GM21737 (cell line): ENCODE results near the gene SLC16A3.

ENCODE experiments used
- ATAC-seq: cut with Tn5 transposase; IDR thresholded peaks from one replicate; pipeline ENCODE4 v1.9.1; 2021; ENCODE audit warnings: mild to moderate bottlenecking, moderate library complexity; ENCODE audit not compliant: unreplicated experiment

The SLC16A3 gene

DNA sequence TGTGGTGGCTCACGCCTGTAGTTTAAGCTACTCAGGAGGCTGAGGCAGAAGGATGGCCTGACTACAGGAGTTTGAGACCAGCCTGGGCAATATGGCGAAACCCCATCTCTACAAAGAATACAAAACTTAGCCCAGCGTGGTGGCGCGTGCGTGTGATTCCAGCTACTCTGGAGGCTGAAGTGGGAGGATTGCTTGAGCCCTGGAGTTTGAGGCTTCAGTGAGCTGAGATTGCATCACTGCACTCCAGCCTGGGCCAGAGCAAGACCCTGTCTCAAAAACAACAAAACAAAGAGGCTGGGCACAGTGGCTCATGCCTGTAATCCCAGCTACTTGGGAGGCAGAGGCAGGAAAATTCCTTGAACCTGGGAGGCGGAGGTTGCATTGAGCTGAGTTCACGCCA, 51.7 kb downstream of the SLC16A3 start:
- no peak for ATAC-seq

DNA sequence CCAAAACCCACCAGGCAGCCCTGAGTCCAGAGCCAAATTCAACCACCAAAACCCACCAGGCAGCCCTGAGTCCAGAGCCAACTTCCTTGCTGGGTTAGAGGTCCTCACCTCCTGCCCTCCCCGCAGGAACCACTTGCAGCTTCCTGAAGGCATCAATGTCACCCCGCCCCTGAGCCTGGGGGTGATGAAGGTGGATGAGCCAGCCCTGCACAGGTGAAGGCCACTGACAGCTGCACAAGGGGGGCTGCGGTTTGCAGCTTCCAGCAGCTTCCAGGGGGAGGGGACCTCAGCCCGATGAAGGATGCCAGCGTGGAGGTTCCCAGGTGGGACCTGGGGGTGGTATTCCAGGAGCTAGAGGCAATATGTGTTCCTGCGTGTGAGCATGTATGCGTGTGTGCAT, 52.2 kb downstream of the SLC16A3 start:
- ATAC-seq: no peak

DNA sequence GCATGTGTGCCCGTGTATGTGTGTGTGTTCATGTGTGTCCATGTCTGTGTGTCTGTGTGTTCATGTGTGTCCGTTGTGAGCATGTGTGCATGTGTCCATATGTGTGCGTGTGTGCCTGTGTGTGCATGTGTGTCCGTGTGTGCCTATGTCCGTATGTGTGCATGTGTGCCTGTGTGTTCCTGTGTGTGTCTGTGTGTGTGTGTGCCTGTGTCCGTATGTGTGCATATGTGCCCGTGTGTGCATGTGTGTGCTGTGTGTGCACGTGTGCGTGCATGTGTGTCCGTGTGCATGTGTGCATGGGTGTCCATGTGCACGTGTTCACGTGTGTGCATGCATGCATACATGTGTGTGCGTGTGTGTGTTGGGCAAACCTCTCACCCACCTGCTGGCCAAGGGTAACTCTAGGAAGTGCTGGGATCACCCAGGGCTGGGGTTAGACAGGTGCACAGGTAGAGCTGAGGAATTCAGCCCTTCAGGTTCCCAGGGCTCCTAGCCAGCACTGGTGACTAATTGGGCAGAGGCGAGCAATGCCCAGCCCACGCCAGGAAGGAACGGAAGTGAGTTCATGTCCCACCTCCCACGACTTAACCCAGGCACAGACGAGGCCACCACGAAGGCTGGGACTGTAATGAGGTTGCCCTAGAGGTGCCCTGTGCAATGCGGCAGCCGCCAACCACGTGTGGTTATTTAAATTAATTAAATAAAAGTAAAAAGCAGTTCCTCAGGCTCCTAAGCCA, 52.8 kb downstream of the SLC16A3 start:
- ATAC-seq: no peak

DNA sequence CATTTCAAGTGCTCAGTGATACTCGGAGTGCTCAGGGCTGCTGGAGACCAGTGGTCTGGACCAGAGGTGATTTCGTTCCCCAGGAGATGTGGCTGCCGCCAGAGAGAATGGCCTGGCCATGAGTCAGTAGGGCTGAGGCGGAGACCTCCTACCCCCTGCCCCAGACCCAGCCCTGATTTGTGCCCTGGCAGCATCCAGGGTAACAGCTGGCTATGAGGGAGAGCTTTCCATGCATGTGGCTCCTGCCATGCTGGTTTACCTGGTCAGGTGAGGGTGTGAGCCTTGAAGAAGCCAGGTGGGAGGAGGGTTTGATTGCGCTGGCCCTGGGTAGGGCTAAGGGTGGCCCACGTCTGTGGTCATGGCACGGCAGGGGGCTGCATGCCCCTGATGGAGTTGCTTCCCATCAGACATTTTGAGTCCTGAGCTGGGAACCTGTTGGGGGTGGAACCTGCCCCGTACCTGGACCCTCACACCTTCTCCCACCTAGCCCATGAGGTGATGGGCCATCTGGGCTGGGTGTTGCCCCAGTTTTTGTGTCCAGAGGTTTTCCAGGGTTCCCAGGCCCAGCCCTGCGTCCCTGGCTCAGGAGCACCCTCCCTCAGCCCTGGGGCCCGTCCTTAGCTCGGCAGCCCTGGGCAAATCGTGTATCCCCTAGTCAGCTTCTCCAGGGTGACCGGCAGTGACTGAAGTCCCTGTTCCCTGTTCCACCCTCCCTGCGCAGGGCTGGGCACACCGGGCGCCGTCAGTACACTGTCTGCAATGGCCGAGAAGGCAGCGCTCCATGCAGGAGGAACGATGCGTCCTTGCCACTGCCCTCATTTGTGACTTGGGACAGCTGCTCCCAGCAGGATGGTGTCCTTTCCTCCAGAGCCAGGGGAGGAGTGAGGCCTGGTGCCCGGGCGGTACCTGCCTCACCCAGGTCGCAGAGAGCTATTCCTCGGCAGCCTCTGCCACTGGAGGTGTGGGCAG, 53.7 kb downstream of the SLC16A3 start:
- ATAC-seq: no peak

DNA sequence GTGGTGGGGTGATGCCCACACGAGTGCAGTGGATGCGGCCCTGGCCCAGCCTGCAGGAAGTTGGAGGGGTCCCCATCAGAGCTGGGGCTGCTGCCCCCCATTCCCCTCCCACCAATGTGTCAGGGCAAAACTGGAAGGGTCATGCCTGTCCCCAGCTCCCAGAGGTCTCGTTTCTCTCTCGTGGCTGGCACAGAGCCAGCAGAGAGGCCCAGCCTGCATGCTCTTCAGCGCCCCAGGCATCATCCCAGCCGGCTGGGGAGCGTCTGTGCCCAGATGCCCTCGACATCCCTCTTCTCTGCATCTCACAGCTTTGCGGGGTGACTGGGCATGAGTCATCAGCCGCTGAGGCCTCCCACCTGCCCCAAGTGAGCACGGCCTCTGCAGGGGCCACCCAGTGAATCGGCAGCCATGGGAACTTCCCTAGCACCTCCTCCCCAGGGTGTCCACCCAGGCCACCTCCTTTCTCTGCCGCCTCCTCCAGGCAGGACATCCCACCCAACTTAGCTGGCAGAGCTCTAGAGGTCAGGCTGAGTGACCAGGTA, 54.4 kb downstream of the SLC16A3 start:
- ATAC-seq: no peak

DNA sequence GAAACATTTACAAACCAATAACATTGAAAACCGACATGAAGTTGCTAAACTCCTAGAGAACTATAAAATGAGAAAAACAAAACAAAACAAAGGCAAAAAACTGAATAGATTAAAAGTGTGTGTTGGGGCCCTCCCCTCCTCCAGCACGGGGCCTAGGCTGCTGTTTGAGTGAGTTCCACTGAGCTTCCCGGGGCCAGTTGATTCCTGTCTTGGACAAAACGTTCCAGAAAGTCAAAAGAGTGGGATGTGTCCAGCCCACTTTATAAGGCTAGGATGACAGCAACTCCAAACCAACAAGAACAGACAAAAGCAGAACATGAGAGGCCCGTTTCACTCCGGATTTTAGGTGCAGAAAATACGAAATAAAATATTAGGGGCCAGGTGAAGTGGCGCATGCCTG, 56.3 kb downstream of the SLC16A3 start:
- ATAC-seq: no peak

DNA sequence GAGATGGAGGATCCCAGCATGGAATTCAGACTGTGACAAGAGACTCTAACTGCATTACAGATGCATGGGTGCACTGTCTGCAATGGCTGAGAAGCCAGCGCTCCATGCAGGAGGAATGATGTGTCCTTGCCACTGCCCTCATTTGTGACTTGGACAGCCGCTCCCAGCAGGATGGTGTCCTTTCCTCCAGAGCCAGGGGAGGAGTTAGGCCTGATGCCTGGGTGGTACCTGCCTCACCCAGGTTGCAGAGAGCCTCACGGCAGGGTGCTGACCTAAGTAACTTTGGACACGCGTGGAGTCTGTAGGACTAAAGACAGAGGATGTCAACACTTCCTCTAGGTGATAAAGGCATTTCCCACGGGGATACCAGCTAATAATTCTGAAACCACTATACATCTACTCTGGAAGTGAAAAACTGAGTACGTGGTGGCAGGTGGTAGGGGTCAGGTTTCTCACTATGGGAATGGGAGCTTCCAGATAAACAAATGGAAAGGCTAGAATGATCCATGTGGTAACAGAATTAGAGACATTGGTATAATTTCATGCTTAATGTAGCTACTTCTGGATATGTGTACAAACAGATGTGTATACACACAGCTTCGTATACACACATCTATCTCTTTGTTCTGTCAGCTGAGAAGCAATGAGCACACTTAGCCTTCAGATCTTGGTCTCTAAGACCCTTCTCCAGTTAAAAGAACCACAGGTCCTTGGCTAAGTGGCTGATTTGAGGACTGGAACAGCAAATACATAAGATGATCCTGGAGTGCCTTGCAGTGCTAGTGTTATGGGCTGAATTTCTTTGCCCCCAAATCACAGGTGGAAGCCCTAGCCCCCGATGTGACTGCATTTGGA, 58.4 kb downstream of the SLC16A3 start:
- no peak for ATAC-seq

DNA sequence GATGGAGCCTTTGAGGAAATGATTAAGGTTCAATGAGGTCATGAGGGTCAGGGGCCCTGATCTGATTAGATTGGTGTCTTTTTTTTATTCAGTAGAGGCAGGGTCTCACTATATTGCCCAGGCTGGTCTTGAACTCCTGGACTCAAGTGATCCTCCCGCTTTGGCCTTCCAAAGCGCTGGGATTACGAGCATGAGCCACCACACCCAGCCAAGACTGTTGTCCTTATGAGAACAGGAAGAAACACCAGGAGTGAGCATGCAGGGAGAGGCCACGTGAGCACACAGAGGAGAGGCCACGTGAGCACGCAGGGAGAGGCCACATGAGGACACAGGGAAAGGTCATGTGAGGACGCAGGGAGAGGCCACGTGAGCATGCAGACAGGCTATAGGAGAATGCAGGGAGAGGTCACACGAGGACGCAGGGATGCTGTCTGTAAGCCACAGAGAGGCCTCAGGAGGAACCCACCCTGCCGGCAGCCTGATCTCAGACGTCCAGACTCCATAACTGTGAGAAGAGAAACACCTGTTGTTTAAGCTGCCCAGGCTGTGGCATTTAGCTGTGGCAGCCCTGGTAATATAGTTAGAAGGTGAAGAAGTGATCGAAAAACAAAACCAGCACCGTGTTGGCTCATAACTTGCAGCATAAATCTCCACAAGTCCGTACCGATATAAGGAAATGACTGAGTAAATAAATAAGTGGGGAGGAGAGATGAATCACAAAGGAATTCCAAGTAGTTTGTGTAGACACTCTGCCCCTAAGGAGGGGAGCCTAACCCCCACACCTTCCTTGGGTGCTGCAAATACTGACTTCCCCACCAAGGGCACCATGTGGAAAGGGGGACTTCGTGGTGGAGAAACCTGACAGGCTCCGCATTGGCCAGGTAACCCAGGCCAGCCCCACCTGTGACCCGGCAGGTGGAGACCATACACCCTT, 59.3 kb downstream of the SLC16A3 start:
- no peak for ATAC-seq
